Liver (tissue), 9 donors: Measurements from ENCODE around the gene ECM1. TPM values are rescaled to one million over a fixed set of nuclear protein-coding genes. Genes with fewer than 3 reads are reported as not detected.

Experiments
- DNase-seq: peaks from one replicate; pipeline ENCODE4 v3.0.0-alpha.2; 2017; ENCODE audit warnings: low spot score
- H3K27ac ChIP-seq, 2 donors: one replicate each; pipeline ENCODE4 v1.7.0; 2013; ENCODE audit warnings: inconsistent platforms in 2 of 2, low read length in 2 of 2, control low read depth in 1 of 2, low read depth in 1 of 2, mild to moderate bottlenecking in 1 of 2
- H3K27me3 ChIP-seq, 4 donors: one replicate each; pipeline versions ENCODE4 v1.6.1 to v1.7.0; 2013; ENCODE audit warnings: low read length in 3 of 4, inconsistent platforms in 1 of 4, mild to moderate bottlenecking in 1 of 4, moderate library complexity in 1 of 4; ENCODE audit not compliant: control insufficient read depth in 4 of 4, insufficient read depth in 4 of 4
- H3K36me3 ChIP-seq, 4 donors: one replicate each; pipeline versions ENCODE4 v1.6.1 to v1.7.0; 2013; ENCODE audit warnings: low read length in 3 of 4, mild to moderate bottlenecking in 3 of 4, low read depth in 1 of 4, moderate library complexity in 1 of 4; ENCODE audit not compliant: control insufficient read depth in 4 of 4, insufficient read depth in 3 of 4
- H3K4me1 ChIP-seq, 4 donors: one replicate each; pipeline versions ENCODE4 v1.6.1 to v1.7.0; 2013; ENCODE audit warnings: low read length in 3 of 4, mild to moderate bottlenecking in 3 of 4, moderate library complexity in 1 of 4; ENCODE audit not compliant: control insufficient read depth in 4 of 4, insufficient read depth in 4 of 4
- H3K4me3 ChIP-seq, 3 donors: one replicate each; pipeline versions ENCODE4 v1.6.1 to v1.7.0; 2013; ENCODE audit warnings: low read length in 3 of 3, control low read depth in 1 of 3, low read depth in 1 of 3, mild to moderate bottlenecking in 1 of 3
- H3K9ac ChIP-seq, 2 donors: one replicate each; pipeline ENCODE4 v1.7.0; 2013; ENCODE audit warnings: low read length in 2 of 2, mild to moderate bottlenecking in 2 of 2, moderate library complexity in 2 of 2, control low read depth in 1 of 2, low read depth in 1 of 2
- H3K9me3 ChIP-seq, 4 donors: one replicate each; pipeline versions ENCODE4 v1.6.1 to v1.7.0; 2013; ENCODE audit warnings: low read length in 3 of 4; ENCODE audit not compliant: control insufficient read depth in 4 of 4
- EGR1 ChIP-seq, 2 donors: IDR thresholded peaks; 2 replicates each; pipeline ENCODE4 v1.6.1; 2016 to 2018; ENCODE audit warnings: antibody characterized with exemption in 2 of 2, low read depth in 2 of 2
- FOXA1 ChIP-seq: IDR thresholded peaks from 2 replicates; pipeline ENCODE4 v1.6.1; 2016; ENCODE audit warnings: antibody characterized with exemption
- FOXA2 ChIP-seq: IDR thresholded peaks from 2 replicates; pipeline ENCODE4 v1.6.1; 2016; ENCODE audit warnings: antibody characterized with exemption
- GABPA ChIP-seq, 2 donors: IDR thresholded peaks in 1 of 2; conservative IDR thresholded peaks in 1 of 2; 2 replicates each; pipeline ENCODE4 v1.6.1; 2016; ENCODE audit warnings: antibody characterized with exemption in 2 of 2, mild to moderate bottlenecking in 1 of 2, moderate library complexity in 1 of 2
- HNF4A ChIP-seq, 2 donors: conservative IDR thresholded peaks; 2 replicates each; pipeline ENCODE4 v1.6.1; 2016; ENCODE audit warnings: antibody characterized with exemption in 2 of 2, mild to moderate bottlenecking in 2 of 2
- HNF4G ChIP-seq: IDR thresholded peaks from 2 replicates; pipeline ENCODE4 v1.6.1; 2016; ENCODE audit warnings: antibody characterized with exemption
- JUND ChIP-seq, 2 donors: IDR thresholded peaks; 2 replicates each; pipeline ENCODE4 v1.6.1; 2016; ENCODE audit warnings: antibody characterized with exemption in 2 of 2
- NR2F2 ChIP-seq: IDR thresholded peaks from 2 replicates; pipeline ENCODE4 v1.6.1; 2016; ENCODE audit warnings: antibody characterized with exemption
- RAD21 ChIP-seq, 2 donors: IDR thresholded peaks; 2 replicates each; pipeline ENCODE4 v1.6.1; 2016; ENCODE audit warnings: antibody characterized with exemption in 2 of 2, mild to moderate bottlenecking in 2 of 2
- RXRA ChIP-seq, 2 donors: IDR thresholded peaks; 2 replicates each; pipeline ENCODE4 v1.6.1; 2017 to 2018; ENCODE audit warnings: antibody characterized with exemption in 2 of 2, mild to moderate bottlenecking in 1 of 2
- SP1 ChIP-seq: IDR thresholded peaks from 2 replicates; pipeline ENCODE4 v1.6.1; 2018; ENCODE audit warnings: antibody characterized with exemption, mild to moderate bottlenecking
- TAF1 ChIP-seq: conservative IDR thresholded peaks from 2 replicates; pipeline ENCODE4 v1.6.1; 2016; ENCODE audit warnings: antibody characterized with exemption, mild to moderate bottlenecking
- YY1 ChIP-seq: IDR thresholded peaks from 2 replicates; pipeline ENCODE4 v1.6.1; 2016; ENCODE audit warnings: antibody characterized with exemption, mild to moderate bottlenecking
- WGBS: extraction: QIAGEN DNeasy Blood & Tissue Kit; methylation state at CpG from one replicate; pipeline ENCODE4 v1.1.7; 2013; 5-methylcytosine and 5-hydroxymethylcytosine counted together
- polyA plus RNA-seq, 2 donors: library from polyadenylated mRNA; stranded (reverse) in 1 of 2; unstranded in 1 of 2; fragments of 200-250 nt in 1 of 2; fragments of >200 nt in 1 of 2; fragmentation: Nextera tagmentation in 1 of 2; extraction: Ambion mirVana in 1 of 2; gene quantifications; one replicate each; pipeline versions ENCODE4 v1.2.1 to v1.2.3, GENCODE V29; 2013 to 2015
- total RNA-seq, 2 donors: library from RNA; depleted of rRNA; stranded (reverse); fragments of >200 nt; gene quantifications; one replicate each; pipeline ENCODE4 v1.2.3, GENCODE V29; 2014
- TF ChIP-seq, protein P1 (sequence below): fragments of 150-350 bp; IDR thresholded peaks from 2 replicates; pipeline ENCODE4 v1.5.1; 2017; ENCODE audit warnings: improper control_type of control experiment, low read depth, low read length; ENCODE audit not compliant: missing input control
- TF ChIP-seq, protein P2 (sequence below): IDR thresholded peaks from 2 replicates; pipeline ENCODE4 v1.6.1; 2016; ENCODE audit warnings: antibody characterized with exemption
- TF ChIP-seq, protein P3 (sequence below): IDR thresholded peaks from 2 replicates; pipeline ENCODE4 v1.6.1; 2016; ENCODE audit warnings: antibody characterized with exemption
- TF ChIP-seq, protein P4 (sequence below): IDR thresholded peaks from 2 replicates; pipeline ENCODE4 v1.6.1; 2016; ENCODE audit warnings: antibody characterized with exemption
- donor health status: healthy.
- donor health status: healthy.
- donor health status: healthy.
- donor health status: healthy.
- donor health status: healthy.

ECM1 gene
- total RNA-seq = 1 to 10 TPM; 5.1 to 8.1 TPM
- polyA plus RNA-seq = 10 to 100 TPM; 17.0 to 22.5 TPM

DNA sequence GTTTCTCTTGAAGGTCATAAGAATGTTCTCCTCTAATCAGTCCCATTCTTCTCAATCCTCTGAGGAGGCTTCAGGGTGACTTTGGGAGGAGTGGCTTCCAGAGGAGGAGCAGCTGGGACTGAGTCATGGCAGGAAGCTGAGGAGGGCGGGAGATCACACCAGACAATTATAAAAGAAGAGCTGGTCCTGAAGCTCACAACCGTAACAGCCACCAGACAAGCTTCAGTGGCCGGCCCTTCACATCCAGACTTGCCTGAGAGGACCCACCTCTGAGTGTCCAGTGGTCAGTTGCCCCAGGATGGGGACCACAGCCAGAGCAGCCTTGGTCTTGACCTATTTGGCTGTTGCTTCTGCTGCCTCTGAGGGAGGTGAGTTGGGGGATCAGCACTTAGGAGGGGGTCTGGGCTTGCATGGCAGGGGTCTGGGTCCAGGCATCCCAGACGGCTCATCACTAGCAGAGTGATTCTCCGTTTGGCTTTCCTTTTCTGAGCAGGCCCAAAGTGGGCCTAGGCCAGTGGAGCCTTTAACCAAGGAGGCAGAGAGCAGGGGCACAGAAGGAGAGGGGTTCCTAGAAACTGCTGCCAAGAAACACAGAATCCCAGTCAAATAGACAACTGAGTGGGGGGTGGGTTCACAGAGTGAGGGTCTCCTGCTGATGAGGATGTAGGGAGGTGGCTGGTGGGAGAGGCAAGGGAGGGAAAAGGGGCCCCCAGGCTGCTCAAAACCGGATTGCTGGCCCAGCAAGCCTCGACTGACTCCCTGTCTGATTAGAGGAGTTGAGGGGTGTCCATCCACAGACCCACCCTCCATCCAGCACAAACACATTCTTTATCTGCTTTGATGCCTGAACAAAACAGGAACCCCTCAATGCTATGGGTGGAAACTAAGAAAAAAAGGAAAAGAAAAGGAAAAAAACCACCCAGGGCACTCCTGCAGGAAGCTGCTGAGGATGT, at the start of gene ECM1:
Gene ECM1, plus strand, starts transcription at position 198 of the 953 bp plus-strand sequence. Its CDS starts 101 bp downstream, at position 299.
- Histone ChIP-seq H3K27ac (peak within 1 kb of the TSS; percentile 47 to 66), H3K27me3 (no peaks in the 10 kb centered on the region), H3K4me1 (peaks cover 0 to 3% (median 0%) of the 10 kb centered on the region in 4 donors), H3K9me3 (no peaks in the 10 kb centered on the region), H3K9ac (no peak within 1 kb of the TSS), H3K4me3 (no peak within 1 kb of the TSS), H3K36me3 (peaks cover 3 to 33% (median 27%) of the 10 kb centered on the region in 4 donors)
- 75% methylated on average over 7 of the region's 7 CpGs for WGBS
- no peak for DNase-seq
- TF ChIP-seq JUND (IDR thresholded peaks at IDR 0.05) (peak; percentile 55 to 57), GABPA (IDR thresholded peaks at IDR 0.05 in 1 of 2, conservative IDR thresholded peaks at IDR 0.05 in 1 of 2) (no peak)

DNA sequence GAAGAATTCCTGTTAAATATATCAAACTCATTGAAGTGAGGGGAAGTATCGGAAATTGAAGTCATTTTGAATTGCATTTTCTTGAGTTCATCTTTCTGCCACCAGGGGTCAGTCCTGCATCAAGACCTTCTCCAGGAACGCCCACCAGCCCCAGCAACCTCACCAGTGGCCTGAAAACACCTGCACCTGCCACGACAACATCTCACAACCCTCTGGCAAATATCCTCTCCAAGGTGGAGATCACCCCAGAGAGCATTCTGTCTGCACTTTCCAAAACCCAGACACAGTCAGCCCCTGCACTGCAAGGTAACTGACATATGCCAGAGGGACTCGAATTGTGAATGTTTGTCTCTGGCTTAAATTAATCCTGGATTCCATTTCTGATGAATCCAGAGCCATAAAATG, 43.5 kb upstream of the ECM1 start:
- Histone ChIP-seq H3K9me3 (no peaks in the 10 kb centered on the region), H3K9ac (no peak overlapping the region), H3K27ac (no peak overlapping the region), H3K36me3 (peaks cover 5 to 22% (median 10%) of the 10 kb centered on the region in 4 donors), H3K4me3 (no peak overlapping the region), H3K4me1 (peaks cover 2 to 22% (median 12%) of the 10 kb centered on the region in 4 donors), H3K27me3 (no peaks in the 10 kb centered on the region)
- 36% methylated on average over 4 of the region's 4 CpGs for whole genome bisulfite sequencing
- DNase-seq = peak; percentile 76
- TF ChIP-seq, protein P1, sequence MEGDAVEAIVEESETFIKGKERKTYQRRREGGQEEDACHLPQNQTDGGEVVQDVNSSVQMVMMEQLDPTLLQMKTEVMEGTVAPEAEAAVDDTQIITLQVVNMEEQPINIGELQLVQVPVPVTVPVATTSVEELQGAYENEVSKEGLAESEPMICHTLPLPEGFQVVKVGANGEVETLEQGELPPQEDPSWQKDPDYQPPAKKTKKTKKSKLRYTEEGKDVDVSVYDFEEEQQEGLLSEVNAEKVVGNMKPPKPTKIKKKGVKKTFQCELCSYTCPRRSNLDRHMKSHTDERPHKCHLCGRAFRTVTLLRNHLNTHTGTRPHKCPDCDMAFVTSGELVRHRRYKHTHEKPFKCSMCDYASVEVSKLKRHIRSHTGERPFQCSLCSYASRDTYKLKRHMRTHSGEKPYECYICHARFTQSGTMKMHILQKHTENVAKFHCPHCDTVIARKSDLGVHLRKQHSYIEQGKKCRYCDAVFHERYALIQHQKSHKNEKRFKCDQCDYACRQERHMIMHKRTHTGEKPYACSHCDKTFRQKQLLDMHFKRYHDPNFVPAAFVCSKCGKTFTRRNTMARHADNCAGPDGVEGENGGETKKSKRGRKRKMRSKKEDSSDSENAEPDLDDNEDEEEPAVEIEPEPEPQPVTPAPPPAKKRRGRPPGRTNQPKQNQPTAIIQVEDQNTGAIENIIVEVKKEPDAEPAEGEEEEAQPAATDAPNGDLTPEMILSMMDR = peak; percentile 81
- TF ChIP-seq RAD21 (IDR thresholded peaks at IDR 0.05) = peak; percentile 91 to 94
- peak in 1 of 2 donors; percentile 17 for TF ChIP-seq RXRA (IDR thresholded peaks at IDR 0.05)
- TF ChIP-seq TAF1 = no peak

DNA sequence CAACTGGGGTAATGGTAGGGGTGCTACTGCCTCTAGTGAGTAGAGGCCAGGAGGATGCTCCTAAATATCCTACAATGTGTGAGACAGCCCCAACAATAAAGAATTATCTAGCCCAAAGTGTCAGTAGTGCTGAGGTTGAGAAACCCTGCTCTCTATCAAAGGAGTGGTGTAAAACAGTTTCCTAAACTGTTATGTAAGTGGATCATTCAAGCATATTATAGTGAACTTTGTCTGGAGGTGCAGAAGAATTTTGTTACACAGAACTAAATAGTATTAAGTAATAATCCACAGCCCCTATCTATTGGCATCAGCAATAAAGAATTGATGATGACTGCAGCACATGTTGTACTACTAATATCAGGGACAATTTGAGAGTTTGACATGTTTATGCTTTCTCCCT, 40.9 kb upstream of the ECM1 start:
- no peak overlapping the region for H3K4me3 ChIP-seq
- peaks cover 2 to 33% (median 24%) of the 10 kb centered on the region in 4 donors for H3K4me1 ChIP-seq
- no peaks in the 10 kb centered on the region for H3K27me3 ChIP-seq
- peaks cover 6 to 20% (median 15%) of the 10 kb centered on the region in 4 donors for H3K36me3 ChIP-seq
- H3K27ac ChIP-seq = peak overlapping the region; percentile 31 to 42
- DNase-seq = no peak
- no peak overlapping the region for H3K9ac ChIP-seq
- H3K9me3 ChIP-seq = no peaks in the 10 kb centered on the region
- TF ChIP-seq, protein P2, sequence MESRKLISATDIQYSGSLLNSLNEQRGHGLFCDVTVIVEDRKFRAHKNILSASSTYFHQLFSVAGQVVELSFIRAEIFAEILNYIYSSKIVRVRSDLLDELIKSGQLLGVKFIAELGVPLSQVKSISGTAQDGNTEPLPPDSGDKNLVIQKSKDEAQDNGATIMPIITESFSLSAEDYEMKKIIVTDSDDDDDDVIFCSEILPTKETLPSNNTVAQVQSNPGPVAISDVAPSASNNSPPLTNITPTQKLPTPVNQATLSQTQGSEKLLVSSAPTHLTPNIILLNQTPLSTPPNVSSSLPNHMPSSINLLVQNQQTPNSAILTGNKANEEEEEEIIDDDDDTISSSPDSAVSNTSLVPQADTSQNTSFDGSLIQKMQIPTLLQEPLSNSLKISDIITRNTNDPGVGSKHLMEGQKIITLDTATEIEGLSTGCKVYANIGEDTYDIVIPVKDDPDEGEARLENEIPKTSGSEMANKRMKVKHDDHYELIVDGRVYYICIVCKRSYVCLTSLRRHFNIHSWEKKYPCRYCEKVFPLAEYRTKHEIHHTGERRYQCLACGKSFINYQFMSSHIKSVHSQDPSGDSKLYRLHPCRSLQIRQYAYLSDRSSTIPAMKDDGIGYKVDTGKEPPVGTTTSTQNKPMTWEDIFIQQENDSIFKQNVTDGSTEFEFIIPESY = peak; percentile 53
- TF ChIP-seq GABPA (IDR thresholded peaks at IDR 0.05 in 1 of 2, conservative IDR thresholded peaks at IDR 0.05 in 1 of 2) = no peak
- TF ChIP-seq YY1 = no peak
- no peak for TF ChIP-seq TAF1
- TF ChIP-seq HNF4A (conservative IDR thresholded peaks at IDR 0.05) = peak; percentile 74 to 82
- TF ChIP-seq RAD21 (IDR thresholded peaks at IDR 0.05) = peak; percentile 13 to 20
- TF ChIP-seq FOXA2 = no peak
- TF ChIP-seq FOXA1 = no peak
- TF ChIP-seq EGR1 (IDR thresholded peaks at IDR 0.05; ENCODE audit: low read depth in 2 of 2) = no peak
- peak; percentile 54 for TF ChIP-seq HNF4G
- no peak for TF ChIP-seq NR2F2
- TF ChIP-seq, protein P3, sequence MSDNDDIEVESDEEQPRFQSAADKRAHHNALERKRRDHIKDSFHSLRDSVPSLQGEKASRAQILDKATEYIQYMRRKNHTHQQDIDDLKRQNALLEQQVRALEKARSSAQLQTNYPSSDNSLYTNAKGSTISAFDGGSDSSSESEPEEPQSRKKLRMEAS = no peak
- TF ChIP-seq JUND (IDR thresholded peaks at IDR 0.05) = no peak
- TF ChIP-seq, protein P4, sequence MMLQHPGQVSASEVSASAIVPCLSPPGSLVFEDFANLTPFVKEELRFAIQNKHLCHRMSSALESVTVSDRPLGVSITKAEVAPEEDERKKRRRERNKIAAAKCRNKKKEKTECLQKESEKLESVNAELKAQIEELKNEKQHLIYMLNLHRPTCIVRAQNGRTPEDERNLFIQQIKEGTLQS = no peak
- TF ChIP-seq, protein P1 = no peak
- TF ChIP-seq SP1 = peak; percentile 51
